ENCODE measurements around the gene INPP1.
A peak's percentile ranks its signal among the peaks of the same experiment; 100 is the strongest.

The INPP1 gene

GRCh38 chr2:190405995-190406394 is 62.6 kb downstream of the INPP1 start:
- no peak for DNase-seq (ENCODE audit: insufficient read length, low spot score)
- no peak for FAIRE-seq

GRCh38 chr2:190406805-190407204 is 63.4 kb downstream of the INPP1 start:
- FAIRE-seq (peak; percentile 18), DNase-seq (ENCODE audit: insufficient read length, low spot score) (no peak)

- FAIRE-seq, result peak; percentile 40
- DNase-seq (ENCODE audit: insufficient read length, low spot score), result no peak
These were observed 63.9 kb downstream of the INPP1 start for GRCh38 chr2:190407246-190407661.

- DNase-seq (ENCODE audit: insufficient read length, low spot score) (peak; percentile 48), FAIRE-seq (peak; percentile 80)
These were observed 64.5 kb downstream of the INPP1 start, which contains the start of gene MFSD6 for GRCh38 chr2:190407662-190408537. MFSD6 (plus strand) TSS chr2:190408355; CDS start chr2:190436030, 27,675 bp downstream.

- peak; percentile 78 for FAIRE-seq
- DNase-seq (ENCODE audit: insufficient read length, low spot score), result peak; percentile 57
These were observed 65.3 kb downstream of the INPP1 start for GRCh38 chr2:190408538-190409271.

- no peak for FAIRE-seq
- no peak for DNase-seq (ENCODE audit: insufficient read length, low spot score)
These were observed 66.2 kb downstream of the INPP1 start for GRCh38 chr2:190409616-190410015.

GRCh38 chr2:190410166-190410565 is 66.8 kb downstream of the INPP1 start:
- FAIRE-seq, result no peak
- DNase-seq (ENCODE audit: insufficient read length, low spot score), result no peak

GRCh38 chr2:190412966-190413365 is 69.6 kb downstream of the INPP1 start:
- no peak for FAIRE-seq
- no peak for DNase-seq (ENCODE audit: insufficient read length, low spot score)

- FAIRE-seq, result no peak
- no peak for DNase-seq (ENCODE audit: insufficient read length, low spot score)
These were observed 70.0 kb downstream of the INPP1 start for GRCh38 chr2:190413421-190413820.

- DNase-seq (ENCODE audit: insufficient read length, low spot score) (no peak), FAIRE-seq (peak; percentile 61)
These were observed 71.9 kb downstream of the INPP1 start for GRCh38 chr2:190415251-190415650.

GRCh38 chr2:190415794-190416775 is 72.7 kb downstream of the INPP1 start:
- DNase-seq (ENCODE audit: insufficient read length, low spot score), result no peak
- FAIRE-seq, result peak; percentile 61

GRCh38 chr2:190417045-190417842 is 73.9 kb downstream of the INPP1 start:
- no peak for DNase-seq (ENCODE audit: insufficient read length, low spot score)
- no peak for FAIRE-seq

- no peak for DNase-seq (ENCODE audit: insufficient read length, low spot score)
- FAIRE-seq, result no peak
These were observed 75.3 kb downstream of the INPP1 start for GRCh38 chr2:190418727-190419126.

- DNase-seq (ENCODE audit: insufficient read length, low spot score), result no peak
- FAIRE-seq, result peak; percentile 72
These were observed 77.4 kb downstream of the INPP1 start for GRCh38 chr2:190420801-190421200.

Data from GM19239 (cell line).